ENCODE results near the gene DTWD2.

DNA sequence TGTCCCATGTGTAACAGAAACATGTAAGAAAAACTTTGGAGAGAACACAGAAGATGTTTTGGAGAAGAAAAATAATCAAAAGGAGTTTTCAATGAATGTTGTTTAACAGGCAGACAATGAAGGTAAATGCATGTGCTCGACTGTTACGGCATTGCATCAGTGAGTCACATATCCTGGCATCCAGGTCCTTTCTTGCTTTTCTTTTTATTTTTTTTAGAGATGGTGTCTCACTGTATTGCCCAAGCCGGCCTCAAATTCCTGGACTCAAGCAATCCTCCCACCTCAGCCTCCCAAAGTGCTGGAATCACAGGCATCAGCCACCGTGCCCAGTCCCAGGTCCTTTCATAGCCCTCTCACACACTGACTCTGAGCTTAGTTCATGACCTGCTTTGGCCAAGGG, 181.8 kb downstream of the DTWD2 start:
- TF ChIP-seq, protein P1, sequence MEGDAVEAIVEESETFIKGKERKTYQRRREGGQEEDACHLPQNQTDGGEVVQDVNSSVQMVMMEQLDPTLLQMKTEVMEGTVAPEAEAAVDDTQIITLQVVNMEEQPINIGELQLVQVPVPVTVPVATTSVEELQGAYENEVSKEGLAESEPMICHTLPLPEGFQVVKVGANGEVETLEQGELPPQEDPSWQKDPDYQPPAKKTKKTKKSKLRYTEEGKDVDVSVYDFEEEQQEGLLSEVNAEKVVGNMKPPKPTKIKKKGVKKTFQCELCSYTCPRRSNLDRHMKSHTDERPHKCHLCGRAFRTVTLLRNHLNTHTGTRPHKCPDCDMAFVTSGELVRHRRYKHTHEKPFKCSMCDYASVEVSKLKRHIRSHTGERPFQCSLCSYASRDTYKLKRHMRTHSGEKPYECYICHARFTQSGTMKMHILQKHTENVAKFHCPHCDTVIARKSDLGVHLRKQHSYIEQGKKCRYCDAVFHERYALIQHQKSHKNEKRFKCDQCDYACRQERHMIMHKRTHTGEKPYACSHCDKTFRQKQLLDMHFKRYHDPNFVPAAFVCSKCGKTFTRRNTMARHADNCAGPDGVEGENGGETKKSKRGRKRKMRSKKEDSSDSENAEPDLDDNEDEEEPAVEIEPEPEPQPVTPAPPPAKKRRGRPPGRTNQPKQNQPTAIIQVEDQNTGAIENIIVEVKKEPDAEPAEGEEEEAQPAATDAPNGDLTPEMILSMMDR (IDR thresholded peaks at IDR 0.05; ENCODE audit: poor library complexity), result no peak
- TF ChIP-seq EZH2 (IDR thresholded peaks at IDR 0.05; ENCODE audit: borderline replicate concordance), result no peak

Data from hepatocyte (in vitro differentiated cells).